Islet precursor cell (in vitro differentiated cells): Measurements from ENCODE around the gene HDAC11.

Experiments used
- DNase-seq: peaks from one replicate; pipeline ENCODE4 v3.0.0-alpha.2; 2018

HDAC11 gene

GRCh38 chr3:13528217-13528867, 48.2 kb downstream of the HDAC11 start:
- peak; percentile 87 for DNase-seq

- DNase-seq, result no peak
Measured at GRCh38 chr3:13529196-13530112, 49.3 kb downstream of the HDAC11 start.

GRCh38 chr3:13530241-13531009, 50.3 kb downstream of the HDAC11 start:
- no peak for DNase-seq

GRCh38 chr3:13532085-13532484, 52.0 kb downstream of the HDAC11 start:
- DNase-seq, result no peak

GRCh38 chr3:13532631-13533030, 52.5 kb downstream of the HDAC11 start:
- DNase-seq, result no peak

GRCh38 chr3:13533885-13534301, 53.8 kb downstream of the HDAC11 start:
- no peak for DNase-seq

GRCh38 chr3:13535526-13535875, 55.4 kb downstream of the HDAC11 start:
- DNase-seq, result no peak

- DNase-seq, result no peak
Measured at GRCh38 chr3:13535905-13536304, 55.8 kb downstream of the HDAC11 start.

GRCh38 chr3:13536432-13536831, 56.3 kb downstream of the HDAC11 start:
- no peak for DNase-seq

- no peak for DNase-seq
Measured at GRCh38 chr3:13536832-13537231, 56.7 kb downstream of the HDAC11 start.

- no peak for DNase-seq
Measured at GRCh38 chr3:13537244-13537908, 57.3 kb downstream of the HDAC11 start.

- DNase-seq, result peak; percentile 81
Measured at GRCh38 chr3:13537909-13538296, 57.8 kb downstream of the HDAC11 start.

- DNase-seq, result no peak
Measured at GRCh38 chr3:13538520-13539291, 58.6 kb downstream of the HDAC11 start.

GRCh38 chr3:13539292-13539638, 59.2 kb downstream of the HDAC11 start:
- peak; percentile 80 for DNase-seq

- DNase-seq, result no peak
Measured at GRCh38 chr3:13539671-13540070, 59.6 kb downstream of the HDAC11 start.

GRCh38 chr3:13540297-13540995, 60.3 kb downstream of the HDAC11 start:
- DNase-seq, result no peak

GRCh38 chr3:13541691-13542090, 61.6 kb downstream of the HDAC11 start:
- no peak for DNase-seq

GRCh38 chr3:13542142-13542541, 62.0 kb downstream of the HDAC11 start:
- DNase-seq, result no peak

- peak; percentile 98 for DNase-seq
Measured at GRCh38 chr3:13543253-13543652, 63.1 kb downstream of the HDAC11 start.

- DNase-seq, result no peak
Measured at GRCh38 chr3:13544293-13544831, 64.3 kb downstream of the HDAC11 start.

GRCh38 chr3:13544951-13545651, 65.0 kb downstream of the HDAC11 start:
- no peak for DNase-seq
